SKM-1 (cell line): ENCODE data around the gene CDH22.

Source experiments
- DNase-seq: peaks from one replicate; lab custom pipeline; 2025; ENCODE audit not compliant: unreplicated experiment; lab: John Stamatoyannopoulos, UW

Gene CDH22

GRCh38 chr20:46249671-46250070, 58.6 kb downstream of the CDH22 start:
- DNase-seq, result no peak

GRCh38 chr20:46246559-46246958, 61.7 kb downstream of the CDH22 start:
- DNase-seq, result no peak

GRCh38 chr20:46243707-46244628, 64.3 kb downstream of the CDH22 start:
- no peak for DNase-seq

- no peak for DNase-seq
These were observed 65.9 kb downstream of the CDH22 start for GRCh38 chr20:46242390-46242789.

- DNase-seq, result no peak
These were observed 67.4 kb downstream of the CDH22 start for GRCh38 chr20:46240881-46241280.

GRCh38 chr20:46240065-46240464, 68.2 kb downstream of the CDH22 start:
- no peak for DNase-seq

- no peak for DNase-seq
These were observed 70.6 kb downstream of the CDH22 start for GRCh38 chr20:46237736-46238135.

GRCh38 chr20:46237227-46237626, 71.1 kb downstream of the CDH22 start:
- no peak for DNase-seq

GRCh38 chr20:46235077-46235476, 73.2 kb downstream of the CDH22 start:
- no peak for DNase-seq

- DNase-seq, result no peak
These were observed 74.6 kb downstream of the CDH22 start for GRCh38 chr20:46233701-46234100.

GRCh38 chr20:46232539-46232938, 75.8 kb downstream of the CDH22 start:
- no peak for DNase-seq

GRCh38 chr20:46230801-46231282, 77.5 kb downstream of the CDH22 start:
- DNase-seq, result no peak

- DNase-seq, result no peak
These were observed 78.2 kb downstream of the CDH22 start for GRCh38 chr20:46230106-46230491.

- DNase-seq, result no peak
These were observed 78.7 kb downstream of the CDH22 start for GRCh38 chr20:46229478-46230105.

- DNase-seq, result no peak
These were observed 79.6 kb downstream of the CDH22 start for GRCh38 chr20:46228670-46229069.

GRCh38 chr20:46227272-46227767, 81.0 kb downstream of the CDH22 start:
- no peak for DNase-seq

GRCh38 chr20:46226602-46227001, 81.7 kb downstream of the CDH22 start:
- DNase-seq, result no peak

GRCh38 chr20:46222521-46223007, 85.7 kb downstream of the CDH22 start:
- no peak for DNase-seq

GRCh38 chr20:46221256-46221833, 87.0 kb downstream of the CDH22 start:
- no peak for DNase-seq

GRCh38 chr20:46220455-46221207, 87.7 kb downstream of the CDH22 start:
- no peak for DNase-seq

GRCh38 chr20:46219920-46220319, 88.4 kb downstream of the CDH22 start:
- no peak for DNase-seq
